ENCODE measurements around the gene ZCWPW1.
"Not testable (repeated sequence)": the region's sequence is repeated elsewhere in the genome, so short reads cannot be mapped to it uniquely, and the experiment has no call there.

Gene ZCWPW1

DNA sequence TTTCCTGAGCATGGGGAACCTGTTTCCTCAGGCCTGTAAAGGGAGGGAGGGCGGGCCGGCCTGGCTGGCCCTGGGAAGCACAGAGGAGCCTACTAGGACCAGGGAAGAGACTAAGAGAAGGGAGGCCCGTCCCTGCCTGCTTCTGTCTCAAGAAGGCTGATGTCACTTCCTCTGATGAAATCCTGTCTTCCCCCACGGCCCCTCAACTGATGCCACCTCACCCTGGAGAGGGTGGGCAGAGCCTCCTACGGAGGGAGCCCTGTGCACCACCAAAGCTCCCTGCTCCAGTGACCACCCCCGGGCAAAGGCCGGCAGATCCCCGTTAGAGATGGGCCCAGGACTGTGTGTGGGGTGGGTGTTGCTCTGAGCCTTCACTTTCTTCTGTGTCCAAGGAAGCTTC lies 56.2 kb downstream of the ZCWPW1 start:
- no peak for DNase-seq

DNA sequence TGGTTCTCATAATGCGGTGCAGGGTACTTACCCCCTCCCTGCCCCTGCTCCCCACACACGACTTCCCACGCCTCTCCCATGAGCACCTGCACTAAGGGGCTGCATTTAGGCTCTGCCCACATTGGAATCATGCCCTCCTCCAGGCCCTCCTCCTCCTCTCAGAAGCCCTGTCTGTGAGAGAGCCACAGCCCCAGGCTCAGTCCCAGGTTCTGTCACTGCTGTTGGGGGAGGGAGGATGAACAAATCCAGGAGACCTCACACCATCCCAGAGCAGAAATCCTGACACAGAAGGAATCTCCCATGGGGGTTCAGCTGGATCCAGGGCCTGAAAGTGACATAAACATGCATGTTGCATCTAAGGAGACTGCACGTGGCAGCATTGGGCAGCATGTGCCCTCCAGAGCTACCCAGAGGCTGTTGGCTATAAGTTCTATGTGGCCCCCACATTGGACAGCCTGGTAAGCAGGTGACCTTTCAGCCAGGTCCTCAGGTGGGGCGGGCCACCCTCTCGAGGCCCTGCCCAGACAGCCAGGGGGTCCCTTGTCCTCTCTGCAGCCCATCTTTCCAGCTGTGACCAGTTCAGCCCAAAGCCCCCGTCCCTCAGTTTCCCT lies 56.8 kb downstream of the ZCWPW1 start:
- DNase-seq = no peak

DNA sequence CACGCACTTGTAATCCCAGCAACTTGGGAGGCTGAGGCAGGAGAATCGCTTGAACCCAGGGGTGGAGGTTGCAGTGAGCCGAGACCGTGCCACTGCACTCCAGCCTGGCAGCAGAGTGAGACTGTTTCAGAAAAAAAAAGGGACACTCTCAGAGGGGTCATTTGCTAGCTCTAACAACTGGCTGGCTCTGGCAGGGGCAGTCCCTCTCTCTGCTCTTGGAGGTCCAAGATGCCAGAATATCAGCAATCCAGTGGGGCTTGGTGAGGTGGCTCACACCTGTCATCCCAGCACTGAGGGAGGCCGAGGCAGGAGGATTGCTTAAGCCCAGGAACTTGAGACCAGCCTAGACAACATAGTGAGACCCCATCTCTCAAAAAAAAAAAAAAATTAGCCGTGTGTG lies 57.8 kb downstream of the ZCWPW1 start:
- DNase-seq = no peak

DNA sequence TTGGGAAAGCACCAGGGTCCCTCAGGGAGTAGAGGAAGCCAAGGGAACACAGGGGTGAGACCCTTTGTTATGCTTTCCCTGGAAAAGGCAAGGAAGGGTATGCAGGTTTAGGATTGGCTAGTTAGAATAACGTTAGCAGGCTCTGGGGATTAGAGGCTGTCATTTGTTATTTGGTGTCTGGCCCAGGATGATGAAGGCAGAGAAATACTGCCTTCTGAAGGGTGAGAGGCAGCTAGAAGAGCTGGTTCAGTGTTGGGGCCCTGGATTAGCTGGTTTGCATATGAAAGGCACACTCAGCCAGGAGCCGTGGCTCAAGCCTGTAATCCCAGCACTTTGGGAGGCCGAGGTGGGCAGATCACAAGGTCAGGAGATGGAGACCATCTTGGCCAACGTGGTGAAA lies 58.2 kb downstream of the ZCWPW1 start:
- DNase-seq = no peak

DNA sequence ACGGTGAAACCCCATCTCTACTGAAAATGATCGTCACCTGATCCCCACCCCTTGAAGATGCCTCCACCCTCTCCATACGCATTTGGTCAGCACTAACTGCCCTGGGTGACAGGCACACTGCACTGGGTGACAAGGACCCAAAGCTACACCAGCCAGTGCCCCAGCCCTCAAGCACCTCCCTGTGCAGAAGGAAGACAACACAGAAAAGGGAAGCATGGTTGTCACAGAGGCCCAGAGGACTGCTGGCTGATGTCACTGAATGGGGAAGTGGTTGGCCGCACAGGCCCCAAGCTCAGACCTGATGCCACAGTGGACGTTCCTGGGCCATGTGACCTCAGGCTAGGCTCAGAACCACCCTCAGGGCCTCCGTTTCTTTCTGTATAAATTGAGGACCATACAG lies 59.4 kb downstream of the ZCWPW1 start:
- no peak for DNase-seq

DNA sequence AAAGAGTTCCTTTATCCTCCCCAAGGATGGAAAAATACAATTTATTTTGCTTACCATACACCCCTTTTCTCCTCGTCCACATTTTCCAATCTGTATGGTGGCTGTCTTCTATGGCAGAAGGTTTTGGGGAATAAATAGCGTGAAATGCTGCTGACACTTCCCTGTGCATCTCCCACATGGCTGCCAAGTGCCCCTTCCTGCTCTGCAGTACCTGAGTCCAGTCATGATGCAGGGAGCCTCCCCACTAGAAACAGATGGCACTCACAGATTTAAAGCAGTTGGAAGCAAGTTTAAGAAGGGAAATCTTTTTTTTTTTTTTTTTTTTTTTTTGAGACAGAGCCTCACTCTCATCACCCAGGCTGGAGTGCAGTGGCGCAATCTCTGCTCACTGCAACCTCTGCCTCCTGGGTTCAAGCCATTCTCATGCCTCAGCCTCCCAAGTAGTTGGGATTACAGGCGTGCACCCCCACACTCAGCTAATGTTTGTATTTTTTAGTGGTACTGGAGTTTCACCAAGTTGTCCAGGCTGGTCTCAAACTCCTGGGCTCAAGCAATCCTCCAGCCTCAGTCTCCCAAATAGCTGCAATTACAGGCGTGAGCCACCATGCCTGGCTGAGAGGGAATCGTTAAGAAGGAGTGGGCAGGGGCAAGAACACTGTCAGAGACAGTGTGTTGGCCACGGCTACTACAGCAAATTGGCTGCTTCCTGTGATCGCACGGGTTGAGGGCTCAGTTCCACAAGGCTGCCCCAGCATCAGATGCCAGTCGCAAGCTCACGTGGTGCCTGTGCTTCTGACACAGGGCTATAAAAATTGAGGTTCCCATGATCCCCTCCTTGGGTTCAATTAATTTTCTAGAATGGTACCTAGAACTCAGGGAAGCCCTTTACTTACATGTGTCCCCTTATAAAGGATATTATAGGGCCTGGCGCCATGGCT lies 60.6 kb downstream of the ZCWPW1 start:
- no peak for DNase-seq

DNA sequence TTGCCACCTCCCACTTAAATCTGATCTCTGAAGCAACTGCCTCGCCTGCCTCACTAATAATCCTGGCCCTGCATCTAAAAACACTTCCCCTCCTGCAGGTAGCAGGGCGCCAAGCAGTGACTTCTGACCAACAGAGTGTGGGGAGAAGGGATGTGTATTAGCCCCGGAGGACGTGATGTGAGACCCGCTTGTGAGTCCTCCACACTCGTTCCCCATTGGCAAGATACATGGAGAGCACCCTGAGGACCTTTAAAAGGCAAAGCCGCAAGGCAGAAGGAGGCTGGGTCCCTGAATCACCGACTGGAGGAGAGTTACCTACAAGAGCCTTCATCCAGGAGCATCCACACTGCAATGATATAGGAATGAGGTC lies 61.3 kb downstream of the ZCWPW1 start:
- no peak for DNase-seq

DNA sequence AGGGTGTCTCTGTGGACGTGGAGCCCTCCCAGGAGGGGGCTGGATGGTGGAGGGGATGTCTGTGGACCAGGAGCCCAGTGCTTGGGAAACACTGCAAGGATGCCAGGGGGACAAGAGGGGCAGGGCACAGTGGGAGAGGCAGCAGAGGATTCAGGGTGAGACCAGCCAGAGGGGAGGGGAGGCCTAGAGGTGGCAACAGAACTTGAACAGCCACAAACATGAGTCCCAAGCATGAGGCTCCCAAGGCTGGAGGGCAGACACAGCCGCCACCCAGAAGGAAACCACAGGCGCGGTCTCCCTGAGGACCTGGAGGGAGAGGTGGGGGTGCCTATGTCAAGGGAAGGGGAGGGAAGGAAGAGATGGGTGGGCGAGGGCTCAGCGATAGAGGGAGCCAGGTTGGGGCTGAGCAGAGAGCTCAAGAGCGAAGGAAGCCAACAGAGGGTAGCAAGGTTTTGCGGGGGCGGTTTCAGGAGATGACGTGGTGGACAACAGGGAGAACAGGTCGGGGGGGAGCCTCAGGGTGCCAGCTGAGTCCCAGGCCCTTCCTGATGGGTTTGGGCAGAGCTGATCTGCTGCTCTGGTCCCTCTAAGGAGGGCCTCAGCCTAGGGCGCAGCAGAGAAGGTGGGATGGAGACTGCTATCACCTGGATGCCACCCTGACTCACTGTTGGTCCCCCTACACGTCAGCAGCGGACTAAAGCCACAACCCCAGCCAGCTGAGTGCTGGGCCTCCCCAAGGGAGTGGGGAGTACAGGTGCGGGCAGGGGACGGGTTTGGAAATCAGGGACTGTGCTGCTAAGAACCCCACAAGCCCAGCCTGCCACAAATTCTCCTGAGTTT lies 61.9 kb downstream of the ZCWPW1 start:
- DNase-seq = no peak

DNA sequence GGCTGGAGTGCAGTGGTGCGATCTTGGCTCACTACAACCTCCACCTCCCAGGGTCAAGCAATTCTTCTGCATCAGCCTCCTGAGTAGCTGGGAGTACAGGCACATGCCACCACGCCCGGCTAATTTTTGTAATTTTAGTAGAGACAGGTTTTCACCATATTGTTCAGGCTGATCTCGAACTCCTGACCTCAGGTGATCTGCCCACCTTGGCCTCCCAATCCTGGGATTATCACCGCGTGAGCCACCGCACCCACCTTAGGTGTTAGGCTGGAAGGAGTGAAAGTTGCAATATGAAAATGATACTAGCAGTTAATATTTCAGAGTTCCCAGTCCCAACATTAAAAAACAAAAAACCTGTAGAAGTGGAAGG lies 62.5 kb downstream of the ZCWPW1 start:
- not testable (repeated sequence) for DNase-seq

DNA sequence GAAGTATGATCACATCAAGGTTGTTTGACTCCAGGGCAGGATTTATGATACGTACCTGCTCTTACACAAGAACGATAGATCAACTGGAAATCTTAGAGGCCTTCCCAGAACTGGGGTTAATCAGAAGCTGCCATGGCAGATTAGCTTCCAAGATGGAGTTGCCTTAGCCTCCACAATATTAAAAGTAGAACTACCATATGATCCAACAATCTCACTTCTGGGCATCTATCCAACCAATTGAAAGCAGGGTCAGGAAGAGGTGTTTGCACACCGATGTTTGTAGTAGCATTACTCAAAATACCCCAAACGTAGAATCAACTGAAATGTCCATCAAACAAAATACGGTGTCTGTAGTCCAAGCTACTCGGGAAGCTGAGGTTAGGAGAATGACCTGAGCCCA lies 64.0 kb downstream of the ZCWPW1 start:
- no peak for DNase-seq

DNA sequence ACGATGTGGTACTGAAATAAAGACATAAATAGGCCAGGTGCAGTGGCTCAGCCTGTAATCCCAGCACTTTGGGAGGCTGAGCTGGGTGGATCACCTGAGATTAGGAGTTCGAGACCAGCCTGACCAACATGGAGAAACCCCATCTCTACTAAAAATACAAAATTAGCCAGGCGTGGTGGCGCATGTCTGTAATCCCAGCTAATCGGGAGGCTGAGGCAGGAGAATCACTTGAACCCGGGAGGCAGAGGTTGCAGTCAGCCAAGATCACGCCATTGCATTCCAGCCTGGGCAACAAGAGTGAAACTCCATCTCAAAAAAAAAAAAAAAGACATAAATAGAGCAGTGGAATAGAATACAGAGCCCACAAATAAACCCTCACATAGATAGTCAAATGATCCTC lies 64.7 kb downstream of the ZCWPW1 start:
- DNase-seq = not testable (repeated sequence)

DNA sequence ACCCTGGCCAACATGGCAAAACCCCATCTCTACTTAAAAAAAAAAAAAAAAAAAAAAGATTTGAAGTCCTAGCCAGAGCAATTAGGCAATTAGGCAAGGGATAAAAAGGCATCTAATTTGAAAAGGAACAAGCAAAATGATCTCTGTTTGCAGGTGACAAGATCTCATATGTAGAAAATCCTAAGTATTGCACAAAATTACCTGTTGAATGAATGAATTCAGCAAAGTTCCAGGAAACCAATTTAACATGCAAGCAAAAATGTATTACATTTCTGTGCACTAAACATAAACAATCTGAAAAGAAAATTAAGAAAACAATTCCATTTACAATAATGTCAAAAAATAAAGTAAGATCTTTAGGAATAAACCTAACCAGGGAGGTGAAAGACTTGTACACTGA lies 65.4 kb downstream of the ZCWPW1 start:
- no peak for DNase-seq

DNA sequence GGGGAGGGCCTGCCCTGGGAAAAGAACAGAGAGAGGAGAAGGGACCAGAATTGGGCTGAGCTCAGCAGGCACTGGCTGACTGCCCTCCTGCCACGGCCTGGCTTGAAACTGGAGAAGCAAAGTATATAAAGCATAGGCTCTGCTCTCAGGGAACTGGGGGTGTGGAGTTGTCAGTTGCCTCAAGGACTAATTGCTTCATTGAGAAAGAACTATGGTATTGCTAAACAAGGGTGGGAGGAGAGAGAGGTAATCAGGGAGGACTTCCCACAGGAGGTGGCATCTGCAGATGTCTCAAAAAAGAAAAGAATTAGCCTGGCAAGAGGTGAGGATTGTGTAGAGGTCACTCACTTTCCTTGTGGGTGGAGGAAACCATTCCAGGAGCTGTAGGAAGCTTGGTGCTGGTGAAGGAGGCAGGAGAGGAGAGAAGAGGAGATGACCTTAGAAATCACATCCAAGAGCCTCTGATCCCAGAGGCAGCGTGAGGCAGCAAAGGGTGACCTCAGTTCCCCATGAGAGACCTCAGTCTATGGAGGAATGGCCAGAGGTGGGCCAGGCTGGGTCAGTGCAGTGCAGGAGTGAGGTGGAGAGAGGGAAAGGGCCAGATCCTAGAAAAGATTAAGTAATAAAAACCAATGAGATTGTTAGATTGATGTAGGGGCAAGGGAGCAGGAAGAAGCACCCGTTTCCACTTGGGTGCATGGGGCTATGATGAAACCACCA lies 68.2 kb downstream of the ZCWPW1 start:
- DNase-seq = no peak

DNA sequence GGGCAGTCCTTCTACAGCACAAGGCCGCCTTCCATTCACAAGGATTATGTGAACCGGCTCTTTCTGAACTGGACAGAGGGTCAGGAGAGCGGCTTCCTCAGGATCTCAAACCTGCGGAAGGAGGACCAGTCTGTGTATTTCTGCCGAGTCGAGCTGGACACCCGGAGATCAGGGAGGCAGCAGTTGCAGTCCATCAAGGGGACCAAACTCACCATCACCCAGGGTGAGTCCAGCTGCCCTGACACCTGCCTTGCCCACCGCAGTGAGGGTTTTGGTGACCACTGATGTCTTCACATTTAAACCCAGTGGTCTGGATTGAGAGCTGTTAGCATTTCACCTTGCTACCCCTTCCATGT lies 69.7 kb downstream of the ZCWPW1 start:
- no peak for DNase-seq

DNA sequence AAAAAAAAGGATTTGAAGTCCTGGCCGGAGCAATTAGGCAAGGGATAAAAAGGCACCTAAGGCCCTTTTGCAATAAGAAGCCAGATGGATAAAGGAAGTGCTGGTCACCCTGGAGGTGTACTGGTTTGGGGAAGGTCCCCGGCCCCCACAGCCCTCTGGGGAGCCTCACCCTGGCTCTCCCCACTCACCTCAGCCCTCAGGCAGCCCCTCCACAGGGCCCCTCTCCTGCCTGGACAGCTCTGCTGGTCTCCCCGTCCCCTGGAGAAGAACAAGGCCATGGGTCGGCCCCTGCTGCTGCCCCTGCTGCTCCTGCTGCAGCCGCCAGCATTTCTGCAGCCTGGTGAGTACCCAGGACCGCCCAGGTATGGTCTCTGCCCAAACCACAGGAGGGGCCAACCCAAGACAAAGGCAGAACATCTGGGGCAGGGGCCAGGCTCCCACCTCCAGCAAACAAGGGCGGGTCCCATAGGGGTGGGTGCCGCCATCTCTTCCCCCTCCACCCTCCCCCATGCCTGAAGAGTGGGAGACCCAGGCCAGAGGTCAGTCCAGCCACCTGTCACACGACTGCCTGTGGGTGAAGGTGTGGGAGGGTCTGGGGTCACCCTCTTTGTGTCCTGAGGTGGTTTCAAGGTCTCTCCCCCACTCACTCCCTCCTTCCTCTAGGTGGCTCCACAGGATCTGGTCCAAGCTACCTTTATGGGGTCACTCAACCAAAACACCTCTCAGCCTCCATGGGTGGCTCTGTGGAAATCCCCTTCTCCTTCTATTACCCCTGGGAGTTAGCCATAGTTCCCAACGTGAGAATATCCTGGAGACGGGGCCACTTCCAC lies 70.3 kb downstream of the ZCWPW1 start, which contains the start of gene PILRB:
PILRB (plus strand) TSS at position 91 of the 830 bp plus-strand sequence; CDS start at position 277, 186 bp downstream.
- no peak for DNase-seq

DNA sequence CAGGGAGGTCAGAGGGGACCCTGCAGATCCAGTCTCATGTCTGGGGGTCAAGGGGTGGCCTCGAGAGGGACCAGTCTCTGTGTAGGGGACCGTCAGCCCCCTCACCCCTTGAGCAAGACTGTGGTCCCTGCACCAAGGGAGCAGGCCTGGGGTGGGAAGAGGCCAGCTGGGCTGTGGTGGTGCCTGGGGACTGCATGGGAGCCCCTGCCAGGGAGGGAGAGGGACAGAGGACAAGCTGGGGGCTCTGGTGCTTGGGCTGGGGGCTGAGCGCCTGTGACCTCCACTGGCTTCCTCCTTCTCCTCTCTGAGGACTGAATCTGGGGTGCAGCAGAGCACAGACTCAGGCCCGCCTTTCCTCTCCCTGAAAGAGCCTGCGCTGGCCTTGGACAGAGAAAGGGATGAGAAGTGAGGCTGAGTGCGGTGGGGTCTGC lies 71.4 kb downstream of the ZCWPW1 start:
- DNase-seq = no peak

DNA sequence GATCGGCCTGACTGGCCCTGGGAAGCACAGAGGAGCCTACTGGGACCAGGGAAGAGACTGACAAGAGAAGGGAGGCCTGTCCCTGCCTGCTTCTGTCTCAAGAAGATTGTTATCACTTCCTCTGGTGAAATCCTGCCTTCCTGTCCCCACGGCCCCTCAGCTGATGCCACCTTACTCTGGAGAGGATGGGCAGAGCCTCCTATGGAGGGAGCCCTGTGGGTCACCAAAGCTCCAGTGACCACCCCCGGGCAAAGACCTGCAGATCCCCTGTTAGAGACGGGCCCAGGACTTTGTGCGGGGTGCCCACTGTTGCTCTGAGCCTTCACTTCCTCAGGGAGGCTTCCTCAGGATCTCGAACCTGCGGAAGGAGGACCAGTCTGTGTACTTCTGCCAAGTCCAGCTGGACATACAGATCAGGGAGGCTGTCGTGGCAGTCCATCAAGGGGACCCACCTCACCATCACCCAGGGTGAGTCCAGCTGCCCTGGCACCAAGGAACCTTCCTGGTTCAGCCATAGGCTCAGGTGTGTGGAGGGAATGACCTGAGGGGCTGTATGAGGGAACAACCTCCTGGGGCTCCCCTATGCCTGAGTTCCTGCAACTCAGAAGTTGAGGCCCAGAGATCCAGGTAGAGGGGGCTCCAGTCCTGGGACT lies 72.0 kb downstream of the ZCWPW1 start:
- no peak for DNase-seq

DNA sequence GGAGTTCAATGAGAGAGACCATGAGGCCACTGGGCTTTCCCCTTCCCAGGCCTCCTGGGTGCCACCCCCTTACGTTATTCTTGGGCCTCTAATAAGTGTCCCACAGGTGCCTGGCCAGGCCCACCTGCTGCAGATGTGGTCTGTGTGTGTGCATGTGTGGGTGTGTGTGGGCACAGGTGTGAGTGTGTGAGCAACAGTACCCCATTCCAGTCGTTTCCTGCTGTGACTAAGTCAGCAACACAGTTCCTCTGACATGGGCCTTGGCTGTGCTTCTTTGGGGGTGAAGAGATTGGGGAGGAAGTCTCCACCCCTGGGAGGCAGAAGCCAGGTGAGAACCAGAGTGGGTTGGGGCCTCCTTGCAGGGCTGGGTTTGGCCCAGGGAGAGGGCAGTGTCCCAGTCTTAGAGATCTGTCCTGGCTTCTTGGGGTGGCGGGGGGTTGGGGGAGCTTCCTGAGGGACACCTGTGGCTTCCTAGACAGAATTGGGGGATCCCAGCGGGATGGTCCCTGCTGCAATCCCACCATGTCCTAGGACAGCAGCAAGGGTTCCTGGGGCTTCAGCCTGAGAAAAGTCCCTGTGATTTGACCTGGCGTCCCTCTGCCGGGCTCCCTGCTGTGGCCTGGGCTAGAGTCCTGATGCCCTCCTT lies 74.7 kb downstream of the ZCWPW1 start:
- no peak for DNase-seq

DNA sequence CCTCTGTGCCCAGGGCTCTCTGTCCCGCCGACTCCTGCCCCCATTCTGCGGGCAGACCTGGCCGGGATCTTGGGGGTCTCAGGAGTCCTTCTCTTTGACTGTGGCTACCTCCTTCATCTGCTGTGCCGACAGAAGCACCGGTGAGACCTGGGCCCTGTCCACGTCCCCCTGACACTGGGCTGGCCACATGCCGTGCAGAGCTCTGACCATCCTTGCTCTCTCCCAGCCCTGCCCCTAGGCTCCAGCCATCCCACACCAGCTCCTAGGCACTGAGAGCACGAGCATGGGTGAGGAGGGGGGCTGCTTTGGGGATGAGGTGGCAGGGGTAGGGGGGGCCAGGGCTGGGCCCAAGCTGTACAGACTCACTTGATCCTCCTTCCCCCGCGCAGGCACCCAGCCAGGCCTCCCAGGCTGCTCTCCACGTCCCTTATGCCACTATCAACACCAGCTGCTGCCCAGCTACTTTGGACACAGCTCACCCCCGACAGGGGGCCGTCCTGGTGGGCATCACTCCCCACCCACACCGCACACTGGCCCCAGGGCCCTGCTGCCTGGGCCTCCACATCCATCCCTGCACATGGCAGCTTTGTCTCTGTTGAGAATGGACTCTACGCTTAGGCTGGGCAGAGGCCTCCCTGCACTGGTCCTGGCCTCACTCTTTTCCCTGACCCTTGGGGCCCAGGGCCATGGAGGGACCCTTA lies 75.4 kb downstream of the ZCWPW1 start:
- no peak for DNase-seq

DNA sequence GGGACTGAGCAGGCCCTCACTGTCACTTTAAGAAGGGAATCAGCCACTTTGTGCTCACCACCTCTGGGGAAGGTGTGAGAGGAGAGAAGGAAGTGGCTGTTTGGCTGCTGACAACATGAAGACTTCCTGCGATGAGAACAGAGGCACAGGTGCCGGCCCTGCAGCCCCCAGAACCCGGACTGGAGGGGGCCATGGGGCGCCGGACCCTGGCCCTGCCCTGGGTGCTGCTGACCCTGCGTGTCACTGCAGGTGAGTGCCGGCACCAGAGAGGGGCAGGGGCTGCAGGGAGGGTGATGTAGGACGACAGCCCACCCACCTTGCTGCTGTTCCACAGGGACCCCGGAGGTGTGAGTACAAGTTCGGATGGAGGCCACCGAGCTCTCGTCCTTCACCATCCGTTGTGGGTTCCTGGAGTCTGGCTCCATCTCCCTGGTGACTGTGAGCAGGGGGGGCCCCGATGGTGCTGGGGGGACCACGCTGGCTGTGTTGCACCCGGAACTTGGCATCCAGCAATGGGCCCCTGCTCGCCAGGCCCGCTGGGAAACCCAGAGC lies 76.2 kb downstream of the ZCWPW1 start:
- not testable (repeated sequence) for DNase-seq

Measured in NCI-H2029 treated with DMSO at 0.1 percent for 48 hours (cell line).